GM21529 (cell line): ENCODE data around the gene PI4KA.
"Not testable (repeated sequence)": the region's sequence is repeated elsewhere in the genome, so short reads cannot be mapped to it uniquely, and the experiment has no call there.

Source experiments
- ATAC-seq: cut with Tn5 transposase; IDR thresholded peaks from one replicate; pipeline ENCODE4 v1.9.1; 2021; ENCODE audit not compliant: unreplicated experiment

PI4KA gene

GRCh38 chr22:20779014-20779817, 79.4 kb downstream of the PI4KA start:
- no peak for ATAC-seq

- ATAC-seq: no peak
Measured at GRCh38 chr22:20777420-20778177, 81.0 kb downstream of the PI4KA start.

- ATAC-seq: no peak
Measured at GRCh38 chr22:20776624-20777405, 81.8 kb downstream of the PI4KA start.

GRCh38 chr22:20775342-20775895, 83.2 kb downstream of the PI4KA start:
- no peak for ATAC-seq

GRCh38 chr22:20774882-20775281, 83.7 kb downstream of the PI4KA start:
- no peak for ATAC-seq

GRCh38 chr22:20773793-20774212, 84.8 kb downstream of the PI4KA start, which contains the start of gene SERPIND1:
Gene SERPIND1, plus strand, starts transcription at chr22:20774113. Its CDS starts 5,200 bp downstream, at chr22:20779313.
- no peak for ATAC-seq

- no peak for ATAC-seq
Measured at GRCh38 chr22:20771918-20772625, 86.5 kb downstream of the PI4KA start.

- not testable (repeated sequence) for ATAC-seq
Measured at GRCh38 chr22:20769496-20769826, 89.2 kb downstream of the PI4KA start.

GRCh38 chr22:20766530-20766929, 92.1 kb downstream of the PI4KA start:
- no peak for ATAC-seq

- ATAC-seq: no peak
Measured at GRCh38 chr22:20765938-20766337, 92.7 kb downstream of the PI4KA start.

GRCh38 chr22:20764729-20765128, 93.9 kb downstream of the PI4KA start:
- ATAC-seq: no peak

- no peak for ATAC-seq
Measured at GRCh38 chr22:20764471-20764720, 94.2 kb downstream of the PI4KA start.

- no peak for ATAC-seq
Measured at GRCh38 chr22:20763630-20764470, 94.8 kb downstream of the PI4KA start.

- ATAC-seq: no peak
Measured at GRCh38 chr22:20762233-20762796, 96.3 kb downstream of the PI4KA start.

- no peak for ATAC-seq
Measured at GRCh38 chr22:20761536-20761935, 97.1 kb downstream of the PI4KA start.

- ATAC-seq: no peak
Measured at GRCh38 chr22:20760084-20760483, 98.5 kb downstream of the PI4KA start.

GRCh38 chr22:20758688-20759087, 99.9 kb downstream of the PI4KA start:
- ATAC-seq: no peak

- no peak for ATAC-seq
Measured at GRCh38 chr22:20756846-20757245, 101.8 kb downstream of the PI4KA start.

GRCh38 chr22:20752873-20753272, 105.7 kb downstream of the PI4KA start:
- ATAC-seq: no peak
